ENCODE measurements around the gene FAM171A1.

DNA sequence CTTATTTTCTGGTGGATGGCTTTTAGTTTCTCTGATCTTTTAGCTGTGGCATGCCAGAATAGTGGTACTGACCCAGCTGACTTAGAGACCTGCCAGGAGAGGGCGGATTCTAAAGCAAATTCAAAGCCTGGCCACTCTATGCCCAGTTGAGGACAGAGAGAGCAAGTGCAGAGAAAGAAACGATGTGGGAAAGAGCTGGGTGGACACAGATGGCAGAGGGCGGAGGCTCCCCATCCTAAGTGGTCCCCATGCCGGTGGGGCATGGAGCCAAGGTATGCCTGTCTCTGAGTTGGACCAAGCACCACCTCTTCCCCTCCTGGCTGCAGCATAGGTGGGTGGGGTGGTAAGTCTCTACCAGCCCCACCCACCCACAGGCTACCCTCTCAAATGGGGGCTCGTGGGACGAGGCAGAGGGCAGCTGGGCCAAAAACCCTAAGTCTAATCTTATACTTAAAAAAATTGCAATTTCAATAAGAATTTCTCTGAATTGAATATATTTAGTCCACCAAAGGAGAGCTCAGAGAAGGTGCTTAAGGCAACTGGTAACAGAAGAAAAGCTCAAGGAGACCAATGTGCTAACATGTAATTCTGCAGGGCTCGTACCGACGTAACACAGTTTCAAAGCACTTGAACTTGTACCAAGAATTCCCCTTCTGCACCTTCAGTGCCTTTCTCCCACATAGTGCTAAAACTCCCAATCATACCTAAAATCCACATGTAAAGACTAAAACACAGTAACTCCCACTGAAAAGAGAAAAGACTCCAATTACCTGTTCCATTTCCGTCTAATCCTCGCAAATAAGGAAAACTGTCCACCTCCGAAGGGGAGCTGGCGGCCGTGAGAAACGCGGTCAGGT lies 116.9 kb downstream of the FAM171A1 start:
- TF ChIP-seq GATA2 (IDR thresholded peaks at IDR 0.05; ENCODE audit: low read depth, low read length) (no peak), GATA3 (IDR thresholded peaks at IDR 0.05; ENCODE audit: low read depth, low read length) (no peak)
